HG02759 (cell line): ENCODE measurements around the gene RHBDF2.

Experiments
- ATAC-seq: cut with Tn5 transposase; IDR thresholded peaks from one replicate; pipeline ENCODE4 v1.9.1; 2021; ENCODE audit warnings: mild to moderate bottlenecking, moderate library complexity; ENCODE audit not compliant: unreplicated experiment

The RHBDF2 gene

GRCh38 chr17:76441686-76442340, 59.4 kb downstream of the RHBDF2 start:
- no peak for ATAC-seq

DNA sequence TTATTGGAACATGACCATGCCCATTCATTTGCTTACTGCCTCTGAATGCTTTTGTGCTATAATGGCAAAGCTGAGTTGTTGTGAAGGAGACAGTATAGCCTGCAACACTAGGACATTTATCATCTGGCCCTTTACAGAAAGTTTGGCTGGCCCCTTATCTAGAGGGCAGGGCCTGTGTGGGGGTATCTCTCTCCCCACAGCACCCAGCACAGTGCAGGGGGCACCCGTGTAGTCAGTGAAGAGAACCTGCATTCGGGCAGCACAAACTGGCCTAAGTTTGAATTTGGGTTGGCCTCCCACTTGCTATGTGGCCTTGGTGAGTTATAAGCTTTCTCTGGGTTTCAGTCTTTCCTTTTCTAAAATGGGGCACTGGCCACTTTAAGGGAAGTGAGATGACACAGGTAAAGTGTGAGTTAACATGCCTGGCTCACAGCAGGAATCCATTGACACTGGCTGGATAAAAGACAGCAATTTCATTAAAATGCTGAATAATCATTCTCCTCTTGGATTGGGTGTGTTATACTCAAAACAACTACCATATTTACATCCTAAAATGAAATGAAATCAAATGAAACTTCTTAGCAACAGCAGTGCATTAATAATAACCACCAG, 60.4 kb downstream of the RHBDF2 start:
- no peak for ATAC-seq

DNA sequence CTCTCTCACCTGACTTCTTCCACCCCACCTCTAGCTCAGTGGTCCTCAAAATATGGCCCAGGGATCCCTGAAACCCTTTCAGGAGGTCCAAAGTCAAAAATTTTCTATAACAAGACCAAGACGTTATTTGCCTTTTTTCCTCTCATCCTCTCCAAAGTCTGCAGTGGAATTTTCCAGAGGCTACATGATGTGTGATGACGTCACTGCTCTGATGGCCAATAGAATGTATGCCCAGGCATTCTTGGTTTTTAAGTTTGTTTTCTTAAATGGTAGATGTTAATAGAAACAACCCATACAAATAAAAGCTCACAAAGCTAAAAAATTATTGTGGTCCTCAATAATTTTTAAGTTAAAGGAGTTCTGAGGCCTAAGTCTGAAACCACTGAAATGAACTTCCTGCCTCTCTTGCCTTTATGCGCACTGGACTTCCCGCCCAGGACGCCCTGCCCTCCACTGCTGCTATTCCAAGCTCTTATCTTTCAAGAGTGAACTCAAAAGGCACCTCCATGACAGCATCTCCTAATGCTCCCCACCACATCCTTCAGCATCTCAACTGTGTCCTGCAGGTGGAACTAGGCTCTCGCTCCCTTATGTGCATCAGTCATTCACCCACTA, 61.8 kb downstream of the RHBDF2 start:
- no peak for ATAC-seq

DNA sequence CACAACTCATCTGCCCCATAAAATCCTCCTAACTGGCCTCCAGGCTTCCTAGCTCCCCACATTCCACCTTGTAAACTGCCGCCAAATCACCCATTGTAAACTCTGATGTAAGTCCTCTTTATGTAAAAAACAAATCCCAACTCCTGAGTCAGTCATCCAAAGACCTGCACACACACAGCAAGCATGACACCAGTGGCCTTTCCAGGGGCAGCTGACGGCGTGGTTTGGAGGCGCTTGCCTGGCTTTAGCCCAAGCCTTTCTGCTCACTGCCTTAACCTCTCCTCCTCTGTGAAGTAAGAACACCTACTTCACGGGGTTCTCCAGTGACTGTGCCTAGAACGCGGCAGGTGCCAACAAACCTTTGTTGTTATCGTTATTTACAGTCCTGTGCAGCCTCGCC, 62.3 kb downstream of the RHBDF2 start:
- ATAC-seq: no peak

GRCh38 chr17:76437467-76438402, 63.5 kb downstream of the RHBDF2 start:
- ATAC-seq: no peak

DNA sequence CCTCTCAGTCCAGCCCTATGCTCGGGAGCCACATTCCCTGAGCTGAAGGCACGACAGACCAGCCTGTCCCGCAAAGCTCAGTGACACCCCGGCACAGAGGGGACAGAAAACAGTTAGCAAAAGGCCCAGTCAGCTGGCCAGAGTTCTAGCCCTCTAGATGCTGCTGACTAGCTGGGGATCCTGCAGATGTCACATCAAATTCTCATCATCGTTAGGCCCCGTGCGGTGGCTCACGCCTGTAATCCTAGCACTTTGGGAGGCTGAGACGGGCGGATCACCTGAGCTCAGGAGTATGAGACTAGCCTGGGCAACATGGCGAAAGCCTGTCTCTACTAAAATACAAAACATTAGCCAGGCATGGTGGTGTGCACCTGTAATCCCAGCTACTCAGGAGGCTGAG, 65.5 kb downstream of the RHBDF2 start:
- ATAC-seq: no peak

DNA sequence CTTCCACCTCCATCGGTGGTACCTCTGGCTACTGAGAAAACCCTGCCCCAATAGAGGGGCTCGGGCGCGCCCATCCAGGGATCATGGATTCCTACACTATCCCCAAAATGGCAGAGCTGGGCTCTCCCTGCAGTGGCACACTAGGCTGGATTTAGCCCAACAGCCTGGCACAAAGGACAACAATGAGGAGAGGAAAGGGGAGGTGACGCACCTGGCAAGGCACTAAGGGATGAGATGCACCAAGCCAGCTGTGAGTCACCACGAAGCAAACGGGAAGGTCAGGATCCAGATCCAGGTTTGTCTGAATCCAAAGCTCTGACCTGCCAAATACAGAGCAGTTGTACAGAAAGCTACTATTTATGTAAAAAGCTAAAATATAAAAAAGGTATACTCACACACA, 66.4 kb downstream of the RHBDF2 start:
- ATAC-seq: no peak

- no peak for ATAC-seq
Measured at GRCh38 chr17:76433693-76434092, 67.5 kb downstream of the RHBDF2 start.

- no peak for ATAC-seq
Measured at GRCh38 chr17:76432712-76433336, 68.4 kb downstream of the RHBDF2 start.

GRCh38 chr17:76432004-76432403, 69.2 kb downstream of the RHBDF2 start:
- no peak for ATAC-seq

GRCh38 chr17:76431509-76431908, 69.7 kb downstream of the RHBDF2 start:
- no peak for ATAC-seq

DNA sequence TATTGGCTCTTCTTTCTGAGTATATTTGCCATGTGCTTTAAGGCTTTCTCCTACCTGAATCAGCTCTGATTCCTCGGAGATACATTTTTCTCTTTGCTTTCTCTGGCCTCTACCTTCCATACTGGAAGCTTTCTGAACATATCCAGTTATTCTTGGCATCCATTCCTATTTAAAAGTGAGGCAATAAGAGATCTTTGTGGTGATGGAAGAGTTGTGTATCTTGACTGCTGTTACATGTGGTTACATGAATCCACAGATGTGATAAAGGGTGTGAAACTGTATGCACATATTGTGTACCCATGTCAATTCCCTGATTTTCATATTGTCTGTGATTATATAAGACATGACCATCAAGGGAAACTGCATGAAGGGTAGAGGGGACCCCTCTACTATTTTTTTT, 72.7 kb downstream of the RHBDF2 start:
- no peak for ATAC-seq

- ATAC-seq: no peak
Measured at GRCh38 chr17:76427501-76428231, 73.6 kb downstream of the RHBDF2 start.

DNA sequence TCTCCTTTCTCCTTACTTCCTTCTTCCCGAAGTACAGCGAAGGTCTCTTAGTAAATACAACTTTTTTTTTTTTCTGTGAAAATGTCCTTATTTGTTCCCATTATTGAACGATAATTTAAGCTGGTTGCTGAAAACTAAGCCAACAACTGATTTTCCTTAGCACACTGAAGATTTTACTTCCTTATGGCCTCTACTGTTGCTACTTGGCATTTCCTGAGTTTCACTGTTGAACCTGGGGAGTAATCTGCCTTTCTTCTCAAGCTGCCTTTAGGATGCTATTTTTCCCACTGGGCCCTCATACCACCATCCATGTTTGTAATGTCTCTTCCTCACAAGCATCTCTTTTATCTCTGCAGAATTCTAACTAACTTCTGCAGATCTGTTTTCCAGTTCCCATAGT, 74.4 kb downstream of the RHBDF2 start:
- ATAC-seq: no peak

- no peak for ATAC-seq
Measured at GRCh38 chr17:76422860-76423259, 78.4 kb downstream of the RHBDF2 start.

- ATAC-seq: no peak
Measured at GRCh38 chr17:76422406-76422805, 78.8 kb downstream of the RHBDF2 start.

DNA sequence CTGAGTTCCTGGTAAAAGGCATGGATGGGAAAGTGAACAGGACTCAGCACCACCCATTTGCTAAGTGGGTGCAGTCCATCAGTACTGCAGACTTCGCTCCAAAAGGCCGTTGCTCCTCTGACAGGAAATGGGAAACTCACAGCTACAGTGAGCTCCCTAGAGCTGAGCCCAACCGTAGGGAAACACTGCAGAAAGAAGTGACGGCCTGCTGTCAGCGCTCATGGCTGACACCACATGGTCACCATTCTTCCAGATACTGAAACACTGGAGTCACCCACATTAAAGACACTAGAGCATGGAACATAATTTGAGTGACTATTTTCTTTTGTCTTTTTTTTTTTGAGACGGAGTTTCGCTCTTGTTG, 80.2 kb downstream of the RHBDF2 start:
- ATAC-seq: no peak
